ENCODE measurements around the gene GLE1.
"Not testable (repeated sequence)": the region's sequence is repeated elsewhere in the genome, so short reads cannot be mapped to it uniquely, and the experiment has no call there.

GLE1 gene

DNA sequence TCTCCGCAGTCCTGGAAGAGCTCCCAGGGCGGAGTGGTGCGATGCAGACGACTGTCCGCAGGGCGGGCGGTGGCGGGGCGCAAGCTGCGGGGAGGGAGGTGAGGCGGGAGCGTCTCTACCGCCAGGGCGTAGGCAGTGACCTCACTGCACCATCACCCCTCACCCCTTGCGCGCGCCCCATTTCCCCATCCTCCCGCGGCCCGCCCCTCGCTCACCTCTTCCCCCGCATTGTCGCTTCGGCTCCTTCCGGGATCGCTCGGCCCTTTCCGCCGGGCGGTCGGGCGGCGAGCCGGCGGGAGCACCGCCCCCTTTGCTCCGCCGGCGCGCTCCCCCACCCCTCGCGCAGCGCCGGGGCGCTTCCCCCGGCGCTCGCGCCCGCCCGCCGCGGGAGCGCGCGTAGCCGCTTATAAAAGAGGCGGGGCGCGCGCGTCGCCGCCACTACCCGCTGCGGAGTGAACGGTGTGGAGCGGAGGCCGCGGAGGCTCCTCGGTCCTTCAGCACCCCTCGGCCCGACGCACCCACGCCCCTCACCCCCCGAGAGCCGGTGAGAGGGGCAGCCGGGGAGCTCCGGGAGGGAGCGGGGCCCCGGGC, 47.7 kb downstream of the GLE1 start, which contains the start of gene SPTAN1:
SPTAN1 (plus strand) TSS at position 435 of the 591 bp plus-strand sequence. CDS start 14,154 bp downstream, outside the sequence.
- DNase-seq (ENCODE audit: low read depth in 2 of 2), result peak; percentile 76 to 78

DNA sequence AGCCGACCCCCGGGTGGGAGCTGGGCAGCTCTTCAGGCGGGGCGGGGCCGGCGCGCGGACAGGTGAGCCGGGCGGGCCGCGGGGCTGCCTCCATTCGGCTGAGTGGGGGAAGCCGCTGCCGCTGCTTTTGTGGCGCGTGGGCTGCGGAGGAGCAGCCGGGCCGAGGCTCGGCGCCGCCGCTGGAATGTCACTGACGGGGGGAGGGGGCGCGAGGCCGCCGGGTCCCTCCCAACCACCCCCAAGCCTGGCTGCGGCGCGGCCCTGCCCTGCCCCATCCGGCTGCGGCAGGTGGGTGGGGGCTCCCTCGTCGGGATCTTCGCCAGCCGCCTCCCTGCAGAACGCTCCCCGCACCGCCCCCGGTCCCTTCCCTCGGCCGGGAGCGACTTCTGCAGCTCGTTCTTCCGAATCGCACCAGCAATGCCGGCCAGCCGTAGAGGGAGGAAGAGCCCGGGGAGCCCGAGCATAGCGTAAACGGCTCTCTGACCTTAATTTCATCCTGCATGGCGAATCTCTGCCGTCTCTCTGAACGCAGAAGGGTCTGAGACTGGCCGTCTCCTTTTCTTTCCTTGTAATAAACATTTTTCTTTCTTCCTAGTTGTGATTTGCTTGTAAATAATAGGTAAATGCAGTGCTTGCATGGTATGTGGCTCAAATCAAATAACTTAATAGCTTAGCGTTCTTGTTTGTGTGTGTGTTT, 48.4 kb downstream of the GLE1 start:
- DNase-seq (ENCODE audit: low read depth in 2 of 2), result no peak

GRCh38 chr9:128553728-128554127, 49.2 kb downstream of the GLE1 start:
- peak; percentile 43 to 44 for DNase-seq (ENCODE audit: low read depth in 2 of 2)

DNA sequence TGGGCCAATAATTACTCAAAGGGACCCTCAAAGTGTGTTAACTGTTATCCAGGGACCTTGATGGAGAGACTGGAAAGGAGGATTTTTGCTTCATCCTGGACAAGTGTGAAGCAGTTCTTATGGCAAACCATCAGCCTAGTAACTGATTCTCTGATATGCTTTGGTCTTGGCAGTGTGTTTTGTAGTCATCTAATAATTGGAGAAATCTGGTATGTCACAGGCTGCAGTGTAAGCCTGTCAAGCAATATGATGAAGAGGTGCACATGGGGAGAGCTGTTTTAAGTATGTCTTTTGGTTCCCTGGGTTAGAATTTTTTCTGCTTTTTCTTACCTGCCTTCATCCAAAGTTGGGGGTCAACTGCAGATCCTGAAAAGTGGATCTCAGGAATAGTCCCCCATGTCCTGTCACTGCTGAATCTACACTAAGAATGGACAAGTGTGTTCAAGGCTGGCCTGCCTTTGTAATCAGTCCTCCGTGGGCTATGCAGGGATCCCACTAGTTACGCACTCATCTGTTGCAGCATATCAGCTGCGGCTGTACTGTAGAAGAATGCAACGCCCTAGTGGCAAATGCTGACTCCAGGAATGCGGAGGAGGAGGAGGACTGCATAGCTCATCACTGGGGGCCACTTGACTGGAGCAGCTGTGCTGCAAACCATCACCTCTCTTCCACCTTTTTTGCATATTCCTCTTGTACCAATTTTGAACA, 49.8 kb downstream of the GLE1 start:
- peak; percentile 65 to 80 for DNase-seq (ENCODE audit: low read depth in 2 of 2)

- peak in 1 of 2 experiments; percentile 35 for DNase-seq (ENCODE audit: low read depth in 2 of 2)
Measured at GRCh38 chr9:128555180-128555721, 50.7 kb downstream of the GLE1 start.

DNA sequence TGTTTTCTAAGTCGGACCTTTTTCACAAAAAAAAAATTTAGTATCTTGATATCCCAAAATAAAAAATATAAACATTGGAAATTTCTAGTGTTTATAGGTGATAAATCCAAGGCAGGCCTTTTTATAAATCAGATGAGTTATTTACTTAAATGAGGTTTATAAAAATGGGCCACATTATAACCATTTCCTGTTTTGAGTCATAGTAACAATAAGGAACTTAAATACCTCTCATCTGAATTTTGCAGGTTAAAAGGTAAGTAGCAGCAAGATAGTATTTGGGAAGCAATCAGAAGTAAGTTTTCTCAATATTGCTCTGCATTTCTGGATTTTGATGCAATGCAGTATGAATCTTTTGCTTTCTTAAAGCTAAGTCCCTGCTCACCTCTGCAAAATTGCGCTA, 51.8 kb downstream of the GLE1 start:
- DNase-seq (ENCODE audit: low read depth in 2 of 2), result no peak

DNA sequence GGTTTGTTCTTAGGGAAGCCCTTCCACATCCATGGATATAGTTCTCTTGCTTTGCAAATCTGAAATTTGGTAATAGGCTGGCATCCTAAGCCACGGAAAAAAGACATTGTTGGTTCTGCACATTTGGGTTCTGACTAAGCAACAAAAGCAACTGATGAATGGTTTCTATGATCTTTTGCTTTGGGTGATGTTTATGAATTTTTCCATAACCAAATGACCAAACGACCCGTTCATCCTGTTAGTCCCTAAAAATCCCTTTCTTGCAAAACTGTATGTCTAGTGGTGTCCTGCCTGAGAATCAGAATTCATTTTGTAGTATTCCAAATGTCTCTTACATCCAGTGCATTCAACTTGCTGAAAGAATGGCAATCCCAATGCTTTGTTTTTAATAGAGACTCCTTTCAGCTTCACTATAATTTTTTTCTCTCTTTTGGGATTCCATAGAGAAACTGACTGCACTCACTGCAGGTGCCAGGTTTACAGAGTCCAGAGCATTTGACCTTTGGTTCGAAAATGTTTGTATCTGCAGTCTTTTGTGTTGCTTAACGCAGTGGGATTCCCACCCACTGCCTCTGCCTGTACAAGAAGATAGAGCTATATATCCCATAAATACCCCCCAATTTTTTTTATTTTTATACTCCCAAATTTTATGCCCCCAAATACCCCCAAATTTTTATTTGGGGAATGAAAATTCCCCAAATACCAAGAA, 52.6 kb downstream of the GLE1 start:
- DNase-seq (ENCODE audit: low read depth in 2 of 2), result no peak

- DNase-seq (ENCODE audit: low read depth in 2 of 2), result peak; percentile 70 to 72
Measured at GRCh38 chr9:128558431-128559310, 54.2 kb downstream of the GLE1 start.

GRCh38 chr9:128565578-128565977, 61.1 kb downstream of the GLE1 start:
- no peak for DNase-seq (ENCODE audit: low read depth in 2 of 2)

GRCh38 chr9:128568470-128569078, 64.1 kb downstream of the GLE1 start:
- no peak for DNase-seq (ENCODE audit: low read depth in 2 of 2)

GRCh38 chr9:128575469-128575868, 71.0 kb downstream of the GLE1 start:
- DNase-seq (ENCODE audit: low read depth in 2 of 2), result no peak

GRCh38 chr9:128575916-128576315, 71.4 kb downstream of the GLE1 start:
- no peak for DNase-seq (ENCODE audit: low read depth in 2 of 2)

GRCh38 chr9:128577206-128577605, 72.7 kb downstream of the GLE1 start:
- DNase-seq (ENCODE audit: low read depth in 2 of 2), result no peak

GRCh38 chr9:128579194-128579593, 74.7 kb downstream of the GLE1 start:
- DNase-seq (ENCODE audit: low read depth in 2 of 2), result no peak

GRCh38 chr9:128580731-128581130, 76.2 kb downstream of the GLE1 start:
- no peak for DNase-seq (ENCODE audit: low read depth in 2 of 2)

DNA sequence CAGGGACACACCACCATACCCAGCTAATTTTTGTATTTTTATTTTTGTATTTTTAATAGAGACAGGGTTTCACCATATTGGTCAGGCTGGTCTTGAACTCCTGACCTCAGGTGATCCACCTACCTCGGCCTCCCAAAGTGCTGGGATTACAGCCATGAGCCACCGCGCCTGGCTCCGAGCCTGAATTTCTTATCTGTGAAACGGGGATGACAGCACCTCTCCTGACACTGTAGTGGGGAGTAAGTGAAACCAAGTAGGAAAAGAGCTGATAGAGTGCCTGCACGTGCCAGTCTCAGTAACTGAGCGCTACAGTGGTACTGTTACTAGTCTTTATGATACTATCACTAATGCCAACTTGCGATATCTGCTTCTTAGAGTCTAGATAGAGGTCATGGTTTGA, 80.6 kb downstream of the GLE1 start:
- not testable (repeated sequence) for DNase-seq (ENCODE audit: low read depth in 2 of 2)

DNA sequence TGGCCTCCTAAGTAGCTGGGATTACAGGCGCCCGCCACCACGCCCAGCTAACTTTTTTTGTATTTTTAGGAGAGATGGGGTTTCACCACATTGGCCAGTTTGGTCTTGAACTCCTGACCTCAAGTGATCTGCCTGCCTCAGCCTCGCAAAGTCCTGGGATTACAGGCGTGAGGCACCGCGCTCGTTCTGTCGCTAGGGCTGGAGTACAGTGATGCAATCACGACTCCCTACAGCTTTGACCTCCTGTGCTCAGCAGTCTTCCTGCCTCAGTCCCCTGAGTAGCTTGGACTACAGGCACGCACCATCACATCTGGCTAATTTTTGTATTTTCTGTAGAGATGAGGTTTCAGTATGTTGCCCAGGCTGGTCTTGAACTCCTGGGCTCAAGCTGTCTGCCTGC, 82.4 kb downstream of the GLE1 start:
- DNase-seq (ENCODE audit: low read depth in 2 of 2), result not testable (repeated sequence)

GRCh38 chr9:128587453-128587852, 82.9 kb downstream of the GLE1 start:
- DNase-seq (ENCODE audit: low read depth in 2 of 2), result no peak

DNA sequence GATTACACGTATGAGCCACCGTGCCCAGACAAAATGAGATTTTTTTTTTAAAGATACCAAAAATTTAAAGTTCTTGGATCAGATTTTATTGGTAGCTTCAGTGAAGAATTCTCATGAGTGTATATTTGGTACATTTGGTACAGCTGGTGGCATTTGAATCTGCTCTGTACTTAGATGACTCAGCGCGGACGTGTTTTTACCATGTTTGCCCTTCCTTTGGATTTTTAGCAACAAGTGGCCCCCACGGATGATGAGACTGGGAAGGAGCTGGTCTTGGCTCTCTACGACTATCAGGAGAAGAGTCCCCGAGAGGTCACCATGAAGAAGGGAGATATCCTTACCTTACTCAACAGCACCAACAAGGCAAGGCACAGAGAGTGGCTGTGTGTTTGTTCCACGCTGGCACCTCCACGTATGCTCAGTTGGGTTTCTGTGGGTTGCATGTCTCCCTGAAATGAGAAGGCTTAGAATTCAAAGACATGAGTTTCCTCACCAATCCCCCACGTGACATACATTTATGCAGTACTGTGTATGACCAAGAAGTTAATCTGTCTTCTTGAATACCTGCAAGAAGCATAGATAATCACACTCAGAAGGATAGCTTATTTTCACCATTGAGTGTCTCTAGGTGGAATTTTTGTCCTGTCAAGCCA, 84.2 kb downstream of the GLE1 start:
- no peak for DNase-seq (ENCODE audit: low read depth in 2 of 2)
